ENCODE measurements around the gene DUOX2. TPM values are rescaled to one million over a fixed set of nuclear protein-coding genes. Genes with fewer than 3 reads are reported as not detected.
A peak's percentile ranks its signal among the peaks of the same experiment; 100 is the strongest.

DUOX2 gene
- total and polyA plus RNA-seq, 2 of the 8 experiments (the other 6 are each of a cell fraction or from before 2014, with no cell fraction given), result 0.08 TPM; not detected in 1

DNA sequence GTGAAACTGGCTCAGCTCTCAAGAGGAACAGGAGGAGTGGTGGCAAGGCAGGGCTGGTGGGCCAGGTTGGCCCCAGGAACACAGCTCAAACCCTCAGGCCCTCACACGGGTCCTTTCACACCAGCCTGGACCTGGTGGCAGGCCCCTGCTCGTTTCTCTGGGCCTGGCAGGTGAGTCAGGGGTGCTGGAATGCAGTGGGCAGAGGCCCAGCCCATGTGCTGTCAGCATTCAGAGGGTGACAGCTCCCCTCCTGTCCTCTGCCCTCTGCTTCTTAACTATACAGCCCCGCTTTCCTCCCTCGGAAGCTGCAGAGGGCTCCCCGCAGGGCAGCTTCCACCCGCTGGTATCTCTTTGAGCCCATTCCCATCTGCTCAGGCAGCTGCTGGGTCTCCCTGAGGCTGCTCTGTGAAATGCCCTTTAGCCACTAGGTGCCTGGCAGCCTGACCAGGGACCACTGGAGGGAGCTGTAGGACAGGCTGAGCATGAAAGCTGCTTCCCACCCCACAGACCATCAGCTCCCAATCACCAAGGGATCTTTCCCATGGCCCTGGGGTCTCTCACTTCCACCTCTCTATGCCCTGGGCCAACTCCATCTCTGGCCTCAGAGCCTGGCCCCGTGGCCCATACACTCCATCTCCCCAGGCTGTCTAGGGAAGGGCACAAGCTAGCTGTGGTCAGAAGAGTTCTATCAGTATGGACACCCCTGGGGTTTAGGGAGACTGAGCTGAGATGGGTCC, 49.0 kb upstream of the DUOX2 start (continued):
- TF ChIP-seq RBBP5 (IDR thresholded peaks at IDR 0.05; ENCODE audit: borderline replicate concordance, low read depth, low read length) (no peak), SIRT6 (IDR thresholded peaks at IDR 0.05; ENCODE audit: low read length) (no peak), SP4 (IDR thresholded peaks at IDR 0.05; ENCODE audit: low read length) (no peak), USF2 (IDR thresholded peaks at IDR 0.05; ENCODE audit: low read length) (no peak), ATF3 (IDR thresholded peaks at IDR 0.05; ENCODE audit: insufficient read depth, low read depth, low read length) (0 out of 2 replicates have a peak, but pooled peaks have one; percentile 18), RXRA (IDR thresholded peaks at IDR 0.05; ENCODE audit: insufficient read depth, low read depth, low read length) (no peak), CTBP2 (IDR thresholded peaks at IDR 0.05; ENCODE audit: borderline replicate concordance, insufficient read depth, insufficient read length, low read length) (no peak), BCL11A (IDR thresholded peaks at IDR 0.05; ENCODE audit: low read depth in 2 of 2, low read length in 2 of 2) (no peak), SRF (IDR thresholded peaks at IDR 0.05; ENCODE audit: low read depth, low read length) (no peak), CEBPB (IDR thresholded peaks at IDR 0.05; ENCODE audit: low read depth, low read length) (no peak), JUND (IDR thresholded peaks at IDR 0.05; ENCODE audit: low read length) (no peak), CTCF (IDR thresholded peaks at IDR 0.05; ENCODE audit: control extremely low read depth in 1 of 3, insufficient read depth in 1 of 3, low read depth in 1 of 3, low read length in 3 of 3) (peak; percentile 95 to 99 (median 99)), RAD21 (IDR thresholded peaks at IDR 0.05 in 1 of 2, conservative IDR thresholded peaks at IDR 0.05 in 1 of 2; ENCODE audit: low read depth in 2 of 2, low read length in 2 of 2) (peak; percentile 99), JUN (IDR thresholded peaks at IDR 0.05; ENCODE audit: low read depth, low read length) (no peak), RNF2 (IDR thresholded peaks at IDR 0.05; ENCODE audit: borderline replicate concordance, low read depth, low read length, missing control alignments, poor library complexity, severe bottlenecking) (no peak), HDAC2 (IDR thresholded peaks at IDR 0.05; ENCODE audit: borderline replicate concordance in 1 of 2, low read depth in 2 of 2, low read length in 2 of 2) (no peak), RFX5 (IDR thresholded peaks at IDR 0.05; ENCODE audit: borderline replicate concordance, low read depth, low read length) (no peak), POLR2A (IDR thresholded peaks at IDR 0.05; ENCODE audit: control extremely low read depth in 1 of 2, low read depth in 2 of 2, low read length in 2 of 2) (no peak; a peak in 1 of 3 replicates), CHD2 (IDR thresholded peaks at IDR 0.05; ENCODE audit: low read length) (peak; percentile 22; the same call in 1 of the 2 replicates)
